ENCODE data around the gene TFPI.

Gene TFPI

DNA sequence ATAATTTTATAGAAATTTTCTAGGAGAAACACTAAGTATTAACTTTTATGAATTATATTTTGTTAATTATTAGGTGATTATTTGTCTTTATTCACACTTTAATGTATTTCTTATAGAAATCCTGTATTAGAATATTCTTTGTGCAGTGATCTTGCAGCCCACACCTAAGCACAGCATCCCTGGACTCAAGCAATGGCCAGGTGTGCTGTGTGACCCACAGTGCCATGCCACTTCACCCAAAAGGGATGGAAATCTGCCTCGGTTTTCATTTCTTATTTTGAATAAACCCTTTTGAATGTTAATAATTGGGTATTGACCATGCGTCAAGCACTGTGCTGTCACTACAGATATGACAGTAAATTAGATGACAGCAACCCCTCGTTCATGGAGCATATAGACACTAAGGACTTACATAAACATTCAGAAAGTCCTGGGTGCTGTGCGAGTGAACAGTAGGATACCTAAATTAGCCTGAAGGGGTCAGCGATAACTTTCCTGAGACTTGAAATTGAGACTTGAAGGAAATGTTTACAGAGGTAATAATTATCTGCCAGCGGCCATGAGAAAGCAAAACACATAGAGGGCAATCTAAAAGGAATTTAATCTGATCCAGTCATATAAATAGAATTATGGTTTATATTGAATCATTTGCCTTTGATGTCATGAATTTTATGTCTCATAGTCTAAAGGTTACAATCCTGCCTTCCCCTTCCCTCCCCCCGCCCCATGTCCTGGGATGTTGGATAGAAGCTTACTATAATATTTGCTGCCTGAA is 53.5 kb downstream of the TFPI start:
- Histone ChIP-seq H3K9ac (ENCODE audit: low read depth, low read length) (no peak overlapping the region), H3K27me3 (ENCODE audit: insufficient read depth, low read length) (no peaks in the 10 kb centered on the region), H3K4me1 (ENCODE audit: insufficient read depth, low read length) (peaks cover 29% of the 10 kb centered on the region), H3K36me3 (ENCODE audit: insufficient read depth, low read length) (peaks cover 12% of the 10 kb centered on the region; the same call in 1 of the 2 replicates), H3K9me3 (ENCODE audit: insufficient read depth, low read depth, low read length) (no peaks in the 10 kb centered on the region), H3K27ac (ENCODE audit: low read depth, low read length) (no peak overlapping the region), H3K4me3 (ENCODE audit: low read length) (no peak overlapping the region)
- 63% methylated on average over 6 of the region's 7 CpGs for WGBS

DNA sequence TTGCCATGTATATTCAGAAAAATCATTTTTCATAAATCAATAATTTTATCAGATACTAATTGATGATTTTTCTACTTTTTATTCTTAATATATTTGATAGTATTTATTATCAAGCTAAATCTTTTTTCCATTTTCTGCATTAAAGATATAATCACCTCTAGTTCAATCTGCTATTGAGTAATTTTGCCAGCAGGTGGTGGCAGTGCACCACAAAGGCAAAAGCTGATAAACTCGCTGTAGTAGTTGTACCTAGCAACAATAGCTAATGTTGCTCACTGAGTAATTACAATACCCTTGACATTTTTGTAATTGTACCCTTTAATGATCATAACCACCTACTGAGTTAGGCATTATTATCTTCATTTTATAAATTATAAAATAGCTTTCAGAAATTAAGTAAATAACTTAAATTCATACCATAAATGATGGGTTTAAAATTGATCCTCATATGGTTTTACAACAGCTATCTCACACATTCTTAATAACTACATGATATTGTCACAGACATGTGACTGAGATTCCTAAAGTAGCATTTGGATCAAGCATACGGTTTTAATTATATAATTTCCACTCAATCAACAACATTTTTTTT is 54.2 kb downstream of the TFPI start:
- Histone ChIP-seq H3K4me3 (ENCODE audit: low read length) (no peak overlapping the region), H3K4me1 (ENCODE audit: insufficient read depth, low read length) (peaks cover 25% of the 10 kb centered on the region), H3K36me3 (ENCODE audit: insufficient read depth, low read length) (peaks cover 20% of the 10 kb centered on the region; the same call in 1 of the 2 replicates), H3K9me3 (ENCODE audit: insufficient read depth, low read depth, low read length) (no peaks in the 10 kb centered on the region; the same call in 1 of the 2 replicates), H3K9ac (ENCODE audit: low read depth, low read length) (no peak overlapping the region), H3K27me3 (ENCODE audit: insufficient read depth, low read length) (no peaks in the 10 kb centered on the region), H3K27ac (ENCODE audit: low read depth, low read length) (no peak overlapping the region)
- WGBS, result 42% methylated on average over 2 of the region's 2 CpGs

DNA sequence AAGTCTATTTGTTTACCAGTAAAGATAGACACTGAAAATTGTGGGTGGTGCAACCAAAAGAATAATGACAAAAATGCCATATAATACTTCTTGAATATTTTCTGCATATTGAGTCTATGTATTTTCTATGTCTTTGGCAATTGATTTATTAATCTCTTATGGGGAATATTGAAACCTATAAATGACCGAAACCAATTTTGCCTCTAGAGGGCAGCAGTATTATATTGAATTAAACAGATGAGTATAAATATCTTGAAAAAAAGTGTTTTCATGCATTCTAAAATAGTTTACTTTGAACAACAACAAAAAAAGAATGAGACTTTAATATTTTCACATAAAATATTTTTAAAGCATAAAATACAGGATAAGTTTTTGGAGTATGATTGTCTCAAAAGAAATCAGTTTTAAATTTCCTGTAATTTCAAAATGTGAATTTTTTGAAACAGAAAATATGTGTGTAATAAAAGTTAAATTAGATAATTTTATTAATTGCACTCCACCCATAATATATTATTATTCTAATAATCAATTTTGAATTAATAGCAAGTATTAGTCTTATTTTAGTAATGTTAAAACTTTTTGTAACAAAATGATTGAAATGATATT is 56.3 kb downstream of the TFPI start:
- Histone ChIP-seq H3K27ac (ENCODE audit: low read depth, low read length) (no peak overlapping the region), H3K9ac (ENCODE audit: low read depth, low read length) (no peak overlapping the region), H3K27me3 (ENCODE audit: insufficient read depth, low read length) (no peaks in the 10 kb centered on the region), H3K4me3 (ENCODE audit: low read length) (no peak overlapping the region), H3K36me3 (ENCODE audit: insufficient read depth, low read length) (peaks cover 37% of the 10 kb centered on the region; the same call in 1 of the 2 replicates), H3K9me3 (ENCODE audit: insufficient read depth, low read depth, low read length) (peaks cover 15% of the 10 kb centered on the region; the same call in 1 of the 2 replicates), H3K4me1 (ENCODE audit: insufficient read depth, low read length) (peaks cover 9% of the 10 kb centered on the region; the same call in 1 of the 2 replicates)
- WGBS, result no CpG with 5 or more reads among the region's 1 CpG

DNA sequence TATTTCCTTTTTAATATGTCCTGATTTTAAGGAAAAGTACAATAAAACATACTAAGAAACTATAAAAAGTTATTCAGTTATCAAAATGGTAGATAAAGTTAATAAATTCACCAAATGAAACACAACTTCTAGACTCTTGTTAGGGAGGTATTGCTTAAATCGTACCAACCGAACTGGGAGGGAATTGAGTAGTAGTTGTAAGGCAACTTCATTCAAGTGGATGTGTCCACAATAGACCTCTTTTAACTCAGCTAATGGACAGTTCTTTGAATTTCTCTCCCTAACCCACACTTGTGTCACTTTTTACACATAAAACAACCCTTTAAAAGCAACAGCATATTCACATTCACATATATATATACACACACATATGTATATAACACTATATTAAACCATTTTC is 57.1 kb downstream of the TFPI start:
- H3K4me1 ChIP-seq (ENCODE audit: insufficient read depth, low read length), result peaks cover 9% of the 10 kb centered on the region; the same call in 1 of the 2 replicates
- no peak overlapping the region for H3K4me3 ChIP-seq (ENCODE audit: low read length)
- peaks cover 18% of the 10 kb centered on the region for H3K9me3 ChIP-seq (ENCODE audit: insufficient read depth, low read depth, low read length)
- H3K36me3 ChIP-seq (ENCODE audit: insufficient read depth, low read length), result peaks cover 39% of the 10 kb centered on the region; the same call in 1 of the 2 replicates
- H3K9ac ChIP-seq (ENCODE audit: low read depth, low read length), result no peak overlapping the region
- H3K27me3 ChIP-seq (ENCODE audit: insufficient read depth, low read length), result no peaks in the 10 kb centered on the region
- H3K27ac ChIP-seq (ENCODE audit: low read depth, low read length), result no peak overlapping the region
- WGBS, result 100% methylated on average over 2 of the region's 2 CpGs

DNA sequence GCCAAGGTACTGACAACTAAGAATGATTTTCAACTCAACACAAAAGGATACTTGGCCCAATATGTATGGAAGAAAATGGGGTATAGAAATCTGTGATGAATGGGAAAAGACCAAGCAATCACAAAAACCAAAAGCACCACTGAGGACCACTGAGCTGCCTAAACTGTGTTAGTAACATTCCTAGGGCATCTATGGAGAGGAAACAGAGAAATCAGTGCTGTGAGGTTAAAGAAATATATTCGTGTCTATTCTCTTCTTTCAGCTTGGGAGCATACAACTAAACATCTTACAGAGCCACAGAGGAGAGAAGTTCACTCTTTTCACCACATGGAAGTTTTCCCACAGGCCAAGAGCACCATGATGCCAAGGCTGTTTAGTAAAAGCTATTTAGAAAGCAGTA is 58.9 kb downstream of the TFPI start:
- no peaks in the 10 kb centered on the region for H3K4me1 ChIP-seq (ENCODE audit: insufficient read depth, low read length)
- WGBS, result 92% methylated on average over 1 of the region's 1 CpG
- no peak overlapping the region for H3K9ac ChIP-seq (ENCODE audit: low read depth, low read length)
- no peaks in the 10 kb centered on the region for H3K27me3 ChIP-seq (ENCODE audit: insufficient read depth, low read length)
- H3K36me3 ChIP-seq (ENCODE audit: insufficient read depth, low read length), result peaks cover 39% of the 10 kb centered on the region; the same call in 1 of the 2 replicates
- H3K27ac ChIP-seq (ENCODE audit: low read depth, low read length), result no peak overlapping the region
- peaks cover 18% of the 10 kb centered on the region for H3K9me3 ChIP-seq (ENCODE audit: insufficient read depth, low read depth, low read length)
- no peak overlapping the region for H3K4me3 ChIP-seq (ENCODE audit: low read length)

DNA sequence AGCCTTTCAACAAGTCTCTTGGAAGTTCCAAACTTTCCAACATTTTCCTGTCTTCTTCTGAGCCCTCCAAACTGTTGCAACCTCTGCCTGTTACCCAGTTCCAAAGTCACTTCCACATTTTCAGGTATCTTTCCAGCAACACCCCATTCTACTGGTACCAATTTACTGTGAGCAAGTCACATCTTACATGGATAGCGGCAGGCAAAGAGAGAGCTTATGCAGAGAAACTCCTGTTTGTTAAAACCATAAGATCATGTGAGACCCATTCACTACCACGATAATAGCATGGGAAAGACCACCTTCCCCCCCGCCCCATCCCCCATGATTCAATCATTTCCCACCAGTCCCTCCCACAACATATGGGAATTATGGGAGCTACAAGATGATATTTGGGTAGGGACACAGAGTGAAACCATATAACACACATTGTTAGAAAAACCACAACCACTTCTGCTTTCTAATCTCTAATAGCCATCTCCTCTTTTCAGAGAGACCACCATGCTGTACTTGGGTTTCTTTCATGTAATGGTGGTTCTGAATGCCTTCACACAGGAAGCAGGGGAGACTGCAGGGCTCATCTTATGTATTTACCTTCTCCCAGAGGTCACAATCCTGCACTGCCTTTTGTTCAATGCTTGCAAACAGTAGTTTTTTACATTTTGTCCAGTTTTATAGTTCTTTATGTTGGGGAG is 60.2 kb downstream of the TFPI start:
- Histone ChIP-seq H3K27ac (ENCODE audit: low read depth, low read length) (no peak overlapping the region), H3K9ac (ENCODE audit: low read depth, low read length) (no peak overlapping the region), H3K4me1 (ENCODE audit: insufficient read depth, low read length) (no peaks in the 10 kb centered on the region), H3K27me3 (ENCODE audit: insufficient read depth, low read length) (no peaks in the 10 kb centered on the region), H3K36me3 (ENCODE audit: insufficient read depth, low read length) (peaks cover 39% of the 10 kb centered on the region; the same call in 1 of the 2 replicates), H3K9me3 (ENCODE audit: insufficient read depth, low read depth, low read length) (peaks cover 18% of the 10 kb centered on the region), H3K4me3 (ENCODE audit: low read length) (no peak overlapping the region)
- WGBS, result 87% methylated on average over 3 of the region's 3 CpGs

DNA sequence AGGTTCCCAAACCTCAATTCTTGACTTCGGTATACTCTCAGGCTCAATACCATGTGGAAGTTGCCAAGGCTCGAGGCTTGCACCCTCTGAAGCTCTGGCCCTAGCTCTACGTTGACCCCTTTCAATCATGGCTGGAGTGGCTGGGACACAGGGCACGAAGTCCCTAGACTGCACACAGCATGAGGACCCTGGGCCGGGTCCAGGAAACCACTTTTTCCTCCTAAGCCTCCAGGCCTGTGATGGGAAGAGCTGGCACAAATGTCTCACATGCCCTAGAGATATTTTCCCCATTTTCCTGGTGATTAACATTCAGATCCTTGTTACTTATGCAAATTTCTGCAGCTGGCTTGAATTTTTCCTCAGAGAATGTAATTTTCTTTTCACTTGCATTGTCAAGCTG is 61.1 kb downstream of the TFPI start:
- no peaks in the 10 kb centered on the region for H3K27me3 ChIP-seq (ENCODE audit: insufficient read depth, low read length)
- peaks cover 18% of the 10 kb centered on the region for H3K9me3 ChIP-seq (ENCODE audit: insufficient read depth, low read depth, low read length)
- no peaks in the 10 kb centered on the region for H3K4me1 ChIP-seq (ENCODE audit: insufficient read depth, low read length)
- H3K36me3 ChIP-seq (ENCODE audit: insufficient read depth, low read length), result peaks cover 39% of the 10 kb centered on the region; the same call in 1 of the 2 replicates
- no peak overlapping the region for H3K4me3 ChIP-seq (ENCODE audit: low read length)
- H3K9ac ChIP-seq (ENCODE audit: low read depth, low read length), result no peak overlapping the region
- 93% methylated on average over 5 of the region's 5 CpGs for WGBS
- no peak overlapping the region for H3K27ac ChIP-seq (ENCODE audit: low read depth, low read length)

DNA sequence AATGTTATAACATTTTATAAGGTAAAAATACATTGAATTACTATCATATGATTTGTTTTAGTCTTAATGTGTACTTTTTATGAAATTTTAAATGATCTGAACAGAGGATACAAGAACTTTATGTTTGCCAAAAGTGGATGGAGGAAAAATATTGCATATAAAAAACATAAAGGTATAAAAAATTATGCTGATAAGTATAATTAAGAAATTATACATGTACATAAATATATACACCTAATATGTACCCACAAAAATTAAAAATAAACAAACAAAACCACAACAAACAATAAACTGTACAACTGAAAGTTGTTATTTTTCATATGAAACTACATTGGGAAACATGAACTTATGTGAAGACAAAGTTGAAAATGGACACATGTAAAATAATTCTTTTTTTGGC is 68.0 kb downstream of the TFPI start:
- no peak overlapping the region for H3K27ac ChIP-seq (ENCODE audit: low read depth, low read length)
- no peak overlapping the region for H3K9ac ChIP-seq (ENCODE audit: low read depth, low read length)
- H3K4me1 ChIP-seq (ENCODE audit: insufficient read depth, low read length), result no peaks in the 10 kb centered on the region
- no peaks in the 10 kb centered on the region for H3K9me3 ChIP-seq (ENCODE audit: insufficient read depth, low read depth, low read length)
- H3K4me3 ChIP-seq (ENCODE audit: low read length), result no peak overlapping the region
- peaks cover 7% of the 10 kb centered on the region; the same call in 1 of the 2 replicates for H3K36me3 ChIP-seq (ENCODE audit: insufficient read depth, low read length)
- H3K27me3 ChIP-seq (ENCODE audit: insufficient read depth, low read length), result no peaks in the 10 kb centered on the region

DNA sequence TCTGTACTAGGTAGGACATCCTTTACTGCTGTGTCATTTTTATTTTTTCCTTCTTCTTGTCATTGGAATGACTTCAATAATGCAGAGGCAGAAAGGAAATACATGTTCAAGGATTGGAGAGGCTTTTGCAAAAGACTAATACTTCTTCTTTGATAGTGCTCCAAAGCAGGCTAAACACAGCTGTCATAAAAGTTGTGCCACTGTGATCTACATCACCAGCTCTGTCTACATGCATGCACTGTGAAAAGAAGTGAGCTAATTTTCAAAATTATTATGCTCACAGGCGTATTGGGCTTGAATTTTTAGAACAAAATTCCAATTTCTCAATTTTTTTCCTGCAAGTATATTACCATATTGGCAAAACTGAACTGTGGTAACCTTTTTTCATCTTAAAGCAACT is 68.7 kb downstream of the TFPI start:
- Histone ChIP-seq H3K27me3 (ENCODE audit: insufficient read depth, low read length) (no peaks in the 10 kb centered on the region), H3K27ac (ENCODE audit: low read depth, low read length) (no peak overlapping the region), H3K36me3 (ENCODE audit: insufficient read depth, low read length) (peaks cover 7% of the 10 kb centered on the region; the same call in 1 of the 2 replicates), H3K4me1 (ENCODE audit: insufficient read depth, low read length) (no peaks in the 10 kb centered on the region), H3K9me3 (ENCODE audit: insufficient read depth, low read depth, low read length) (no peaks in the 10 kb centered on the region), H3K4me3 (ENCODE audit: low read length) (no peak overlapping the region), H3K9ac (ENCODE audit: low read depth, low read length) (no peak overlapping the region)
- WGBS, result 89% methylated on average over 1 of the region's 1 CpG

DNA sequence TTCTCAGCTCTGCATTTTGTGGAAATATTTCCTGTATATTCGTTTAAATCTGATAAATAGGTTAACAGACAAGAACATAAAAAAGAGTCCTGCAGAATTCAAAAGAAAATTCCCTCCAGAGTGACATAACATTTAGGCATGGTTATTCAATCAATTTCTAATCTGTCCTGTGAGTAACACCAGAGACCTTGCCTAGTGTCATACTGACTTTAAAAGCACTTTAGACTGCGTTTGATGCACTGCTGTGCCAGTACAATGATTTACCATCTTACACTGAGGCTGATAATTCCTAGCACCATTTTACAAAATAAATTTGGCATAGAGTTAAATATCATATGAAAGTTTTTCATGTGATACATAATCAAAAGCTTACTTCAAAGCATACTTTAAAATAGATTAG is 70.7 kb downstream of the TFPI start:
- Histone ChIP-seq H3K9me3 (ENCODE audit: insufficient read depth, low read depth, low read length) (no peaks in the 10 kb centered on the region), H3K4me3 (ENCODE audit: low read length) (no peak overlapping the region), H3K27ac (ENCODE audit: low read depth, low read length) (no peak overlapping the region), H3K4me1 (ENCODE audit: insufficient read depth, low read length) (no peaks in the 10 kb centered on the region), H3K27me3 (ENCODE audit: insufficient read depth, low read length) (no peaks in the 10 kb centered on the region), H3K36me3 (ENCODE audit: insufficient read depth, low read length) (peaks cover 7% of the 10 kb centered on the region; the same call in 1 of the 2 replicates), H3K9ac (ENCODE audit: low read depth, low read length) (no peak overlapping the region)
- no CpG with 5 or more reads among the region's 2 CpGs for WGBS

DNA sequence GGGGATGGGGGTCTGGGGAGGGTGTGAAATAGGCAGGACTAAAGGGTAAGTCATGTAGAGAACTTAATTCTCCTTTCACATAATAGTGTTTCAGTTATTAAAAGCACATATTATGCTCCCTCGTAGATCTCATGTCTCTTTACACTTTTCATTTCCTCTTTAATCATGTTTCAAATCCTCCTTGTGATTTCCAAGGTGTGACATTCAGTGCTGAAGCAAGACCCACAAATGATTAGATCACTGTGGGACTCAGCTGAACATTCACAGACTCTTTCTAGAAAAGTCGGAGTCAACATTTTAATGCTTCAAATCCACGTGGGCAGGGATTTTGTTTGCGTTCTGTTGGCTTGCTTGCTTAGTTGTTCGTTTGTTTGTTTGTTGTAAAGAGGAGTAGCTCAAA is 71.4 kb downstream of the TFPI start:
- no peaks in the 10 kb centered on the region for H3K4me1 ChIP-seq (ENCODE audit: insufficient read depth, low read length)
- 92% methylated on average over 5 of the region's 5 CpGs for WGBS

More for the DNA sequence above, 71.4 kb downstream of the TFPI start:
- Histone ChIP-seq H3K36me3 (ENCODE audit: insufficient read depth, low read length) (peaks cover 8% of the 10 kb centered on the region; the same call in 1 of the 2 replicates), H3K4me3 (ENCODE audit: low read length) (no peak overlapping the region), H3K9ac (ENCODE audit: low read depth, low read length) (no peak overlapping the region), H3K27ac (ENCODE audit: low read depth, low read length) (no peak overlapping the region), H3K27me3 (ENCODE audit: insufficient read depth, low read length) (no peaks in the 10 kb centered on the region), H3K9me3 (ENCODE audit: insufficient read depth, low read depth, low read length) (no peaks in the 10 kb centered on the region)

All from HUES64 (cell line).